GM18526 (cell line): ENCODE results near the gene GLIS1.

ENCODE experiments used
- POLR2A ChIP-seq: IDR thresholded peaks from 3 replicates; pipeline ENCODE4 v1.6.1; 2011; ENCODE audit not compliant: insufficient read length; ENCODE audit errors: extremely low read depth

The GLIS1 gene

GRCh38 chr1:53681351-53681976 is 57.5 kb downstream of the GLIS1 start:
- TF ChIP-seq POLR2A = no peak

GRCh38 chr1:53680868-53681267 is 58.1 kb downstream of the GLIS1 start:
- no peak for TF ChIP-seq POLR2A

- no peak for TF ChIP-seq POLR2A
Measured at GRCh38 chr1:53678938-53679825, 59.8 kb downstream of the GLIS1 start.

- TF ChIP-seq POLR2A = no peak
Measured at GRCh38 chr1:53678507-53678906, 60.5 kb downstream of the GLIS1 start.

GRCh38 chr1:53678046-53678445 is 60.9 kb downstream of the GLIS1 start:
- TF ChIP-seq POLR2A = no peak

GRCh38 chr1:53677486-53677885 is 61.5 kb downstream of the GLIS1 start:
- no peak for TF ChIP-seq POLR2A

- no peak for TF ChIP-seq POLR2A
Measured at GRCh38 chr1:53672785-53673184, 66.2 kb downstream of the GLIS1 start.

- no peak for TF ChIP-seq POLR2A
Measured at GRCh38 chr1:53672243-53672642, 66.7 kb downstream of the GLIS1 start.

GRCh38 chr1:53669621-53670191 is 69.3 kb downstream of the GLIS1 start:
- no peak for TF ChIP-seq POLR2A

GRCh38 chr1:53666566-53666965 is 72.4 kb downstream of the GLIS1 start:
- no peak for TF ChIP-seq POLR2A

GRCh38 chr1:53665996-53666395 is 73.0 kb downstream of the GLIS1 start:
- TF ChIP-seq POLR2A = no peak

- TF ChIP-seq POLR2A = no peak
Measured at GRCh38 chr1:53663529-53664300, 75.2 kb downstream of the GLIS1 start.

- TF ChIP-seq POLR2A = no peak
Measured at GRCh38 chr1:53662951-53663350, 76.0 kb downstream of the GLIS1 start.

- TF ChIP-seq POLR2A = no peak
Measured at GRCh38 chr1:53662169-53662568, 76.8 kb downstream of the GLIS1 start.

GRCh38 chr1:53661496-53661895 is 77.5 kb downstream of the GLIS1 start:
- TF ChIP-seq POLR2A = no peak
